BLaER1 (cell line): ENCODE measurements around the gene PDK1.
"Not testable (repeated sequence)": the region's sequence is repeated elsewhere in the genome, so short reads cannot be mapped to it uniquely, and the experiment has no call there.

Experiments
- H3K27ac ChIP-seq: shearing (Covaris generic); formaldehyde crosslinking; 2 replicates; pipeline ENCODE4 v1.8.1; 2022
- H3K27me3 ChIP-seq: shearing (Covaris generic); formaldehyde crosslinking; 2 replicates; pipeline ENCODE4 v1.8.1; 2022
- H3K36me3 ChIP-seq: shearing (Covaris generic); formaldehyde crosslinking; 2 replicates; pipeline ENCODE4 v1.8.1; 2022
- H3K4me1 ChIP-seq: shearing (Covaris generic); formaldehyde crosslinking; 2 replicates; pipeline ENCODE4 v1.8.1; 2022
- H3K4me2 ChIP-seq: shearing (Covaris generic); formaldehyde crosslinking; 2 replicates; pipeline ENCODE4 v1.8.1; 2022
- H3K4me3 ChIP-seq: shearing (Covaris generic); formaldehyde crosslinking; 2 replicates; pipeline ENCODE4 v1.8.1; 2022
- H3K9ac ChIP-seq: shearing (Covaris generic); formaldehyde crosslinking; 2 replicates; pipeline ENCODE4 v1.8.1; 2022
- H3K9me3 ChIP-seq: shearing (Covaris generic); formaldehyde crosslinking; 2 replicates; pipeline ENCODE4 v1.8.1; 2022
- H4K20me1 ChIP-seq: shearing (Covaris generic); formaldehyde crosslinking; 2 replicates; pipeline ENCODE4 v1.8.1; 2022
- Cebpa-rat ChIP-seq: shearing (Covaris generic); IDR thresholded peaks from 2 replicates; pipeline ENCODE4 v1.8.1; 2022

PDK1 gene

DNA sequence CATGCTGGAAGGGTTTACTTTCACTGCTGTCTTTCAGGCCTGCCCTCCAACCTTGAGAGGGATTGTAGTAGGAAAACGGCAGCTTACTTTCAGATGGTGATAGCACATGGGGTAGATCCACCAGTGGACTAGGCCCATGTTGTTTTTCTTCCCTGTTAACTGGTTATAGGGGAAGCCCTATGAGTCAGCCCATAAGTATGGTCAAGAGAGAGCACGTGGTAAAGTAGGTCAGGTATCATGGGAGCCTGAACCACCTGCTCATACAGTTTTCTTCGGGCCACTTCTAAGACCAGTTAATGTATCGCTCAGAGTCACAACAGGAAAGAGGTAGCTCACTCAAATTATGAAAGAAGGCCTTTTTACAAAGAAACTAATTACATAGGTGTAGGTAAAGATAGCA, 33.0 kb downstream of the PDK1 start:
- Histone ChIP-seq H3K27ac (no peak overlapping the region), H4K20me1 (peaks cover 2% of the 10 kb centered on the region; the same call in 1 of the 2 replicates), H3K4me1 (peaks cover 15% of the 10 kb centered on the region), H3K27me3 (no peaks in the 10 kb centered on the region), H3K36me3 (peaks cover 94% of the 10 kb centered on the region), H3K9ac (no peak overlapping the region), H3K4me3 (no peak overlapping the region), H3K4me2 (no peak overlapping the region), H3K9me3 (peaks cover 45% of the 10 kb centered on the region)
- no peak for TF ChIP-seq Cebpa-rat

DNA sequence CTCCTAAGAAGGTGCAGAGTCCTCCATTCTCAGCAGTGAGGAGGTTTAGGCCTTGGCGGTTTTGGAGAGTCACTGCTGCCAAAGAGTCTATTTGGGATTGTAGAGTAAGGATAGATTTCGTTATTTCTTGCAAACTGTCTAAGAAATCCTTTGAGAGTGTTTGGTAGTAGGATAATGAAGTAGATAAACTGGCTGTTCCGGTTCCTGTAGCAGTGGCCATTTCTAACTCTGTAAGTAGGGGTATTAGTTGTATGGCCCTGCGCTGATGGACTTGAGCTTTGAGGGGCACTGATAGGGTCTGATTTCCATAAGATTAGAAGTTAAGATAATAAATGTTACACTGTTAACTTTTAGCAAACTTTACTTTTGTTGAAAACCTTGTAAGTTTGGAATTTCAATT, 35.5 kb downstream of the PDK1 start:
- H3K27ac ChIP-seq, H3K27me3 ChIP-seq, H3K4me3 ChIP-seq, H3K9ac ChIP-seq, H3K4me2 ChIP-seq, H4K20me1 ChIP-seq, H3K4me1 ChIP-seq: not testable (repeated sequence)
- H3K36me3 ChIP-seq: peaks cover 98% of the 10 kb centered on the region
- peaks cover 37% of the 10 kb centered on the region for H3K9me3 ChIP-seq

DNA sequence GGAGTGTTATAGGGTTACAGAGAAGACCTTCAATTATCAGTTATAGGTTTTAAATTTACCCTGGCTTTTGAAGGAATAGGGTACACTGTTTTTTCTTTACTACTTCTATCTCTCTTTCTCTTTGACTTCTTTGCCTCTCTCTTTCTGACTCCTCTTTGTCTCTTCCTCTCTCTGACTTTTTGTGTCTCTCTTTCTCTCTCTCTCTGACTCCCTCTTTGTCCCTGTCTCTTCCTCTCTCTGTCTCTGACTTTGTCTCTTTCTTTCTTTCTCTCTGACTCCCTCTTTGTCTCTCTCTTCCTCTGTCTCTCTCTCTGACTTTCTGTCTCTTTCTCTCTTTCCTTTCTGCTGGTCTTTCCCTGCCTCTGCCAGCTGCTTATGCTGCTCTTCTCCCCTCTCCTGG, 36.3 kb downstream of the PDK1 start:
- H3K27me3 ChIP-seq, H4K20me1 ChIP-seq, H3K9ac ChIP-seq, H3K4me2 ChIP-seq, H3K4me3 ChIP-seq, H3K4me1 ChIP-seq, H3K27ac ChIP-seq: not testable (repeated sequence)
- Histone ChIP-seq H3K9me3 (peaks cover 33% of the 10 kb centered on the region), H3K36me3 (peaks cover 98% of the 10 kb centered on the region)

DNA sequence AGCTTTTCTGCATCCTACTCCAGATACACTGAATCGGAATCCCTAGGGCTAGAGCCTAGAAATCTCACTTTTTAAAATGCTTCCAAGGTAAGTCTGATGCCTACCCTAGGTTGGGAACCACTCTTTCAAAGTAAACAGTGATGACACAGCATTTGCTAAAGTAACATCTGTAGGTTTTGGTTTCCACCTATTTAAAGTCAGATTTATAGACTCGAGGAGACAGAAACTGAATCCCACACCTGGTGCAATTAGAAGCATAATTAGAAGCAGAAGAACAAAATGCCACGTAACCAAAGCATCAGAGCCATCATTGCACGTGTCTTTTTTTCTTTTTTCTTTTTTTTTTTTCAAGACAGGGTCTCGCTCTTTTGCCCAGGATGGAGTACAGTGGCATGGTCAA, 40.9 kb downstream of the PDK1 start:
- Histone ChIP-seq H3K27me3 (no peaks in the 10 kb centered on the region), H3K9ac (no peak overlapping the region), H3K4me2 (no peak overlapping the region), H3K4me1 (no peaks in the 10 kb centered on the region), H4K20me1 (peaks cover 5% of the 10 kb centered on the region; the same call in 1 of the 2 replicates), H3K36me3 (peaks cover 86% of the 10 kb centered on the region), H3K4me3 (no peak overlapping the region), H3K9me3 (no peaks in the 10 kb centered on the region), H3K27ac (no peak overlapping the region)
- no peak for TF ChIP-seq Cebpa-rat

DNA sequence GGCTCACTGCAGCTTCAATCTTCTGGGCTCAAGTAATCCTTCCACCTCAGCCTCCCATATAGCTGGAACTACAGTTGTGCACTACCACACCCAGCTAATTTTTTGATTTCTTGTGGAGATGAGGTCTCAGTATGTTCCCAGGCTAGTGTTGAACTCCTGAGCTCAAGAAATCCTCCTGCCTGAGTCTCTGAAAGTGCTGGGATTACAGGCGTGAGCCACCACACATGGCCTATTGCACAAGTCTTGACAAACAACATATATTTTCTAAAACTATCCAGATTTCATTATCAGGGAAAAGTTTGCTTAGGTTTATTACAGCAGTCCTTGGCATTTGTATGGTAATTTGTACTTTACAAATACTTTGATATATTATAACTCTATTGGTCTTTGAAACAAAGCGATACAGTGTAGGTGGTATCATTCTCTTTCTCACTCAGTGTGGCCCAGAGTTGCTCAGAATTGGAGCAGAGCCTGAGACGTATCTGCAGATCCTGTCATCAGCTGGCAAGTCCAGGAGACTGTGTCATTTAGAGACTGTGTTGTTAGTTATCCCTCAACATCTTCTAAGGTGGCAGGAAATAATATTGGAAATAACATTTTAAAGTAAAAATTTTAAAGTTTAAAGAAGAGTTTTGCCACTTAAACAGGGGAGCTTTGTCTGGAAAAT, 41.4 kb downstream of the PDK1 start:
- H3K4me3 ChIP-seq: no peak overlapping the region
- peaks cover 5% of the 10 kb centered on the region; the same call in 1 of the 2 replicates for H4K20me1 ChIP-seq
- no peak for TF ChIP-seq Cebpa-rat
- no peak overlapping the region for H3K4me2 ChIP-seq
- no peak overlapping the region for H3K27ac ChIP-seq
- peaks cover 86% of the 10 kb centered on the region for H3K36me3 ChIP-seq
- H3K4me1 ChIP-seq: no peaks in the 10 kb centered on the region
- no peak overlapping the region for H3K9ac ChIP-seq
- H3K27me3 ChIP-seq: no peaks in the 10 kb centered on the region
- no peaks in the 10 kb centered on the region for H3K9me3 ChIP-seq

DNA sequence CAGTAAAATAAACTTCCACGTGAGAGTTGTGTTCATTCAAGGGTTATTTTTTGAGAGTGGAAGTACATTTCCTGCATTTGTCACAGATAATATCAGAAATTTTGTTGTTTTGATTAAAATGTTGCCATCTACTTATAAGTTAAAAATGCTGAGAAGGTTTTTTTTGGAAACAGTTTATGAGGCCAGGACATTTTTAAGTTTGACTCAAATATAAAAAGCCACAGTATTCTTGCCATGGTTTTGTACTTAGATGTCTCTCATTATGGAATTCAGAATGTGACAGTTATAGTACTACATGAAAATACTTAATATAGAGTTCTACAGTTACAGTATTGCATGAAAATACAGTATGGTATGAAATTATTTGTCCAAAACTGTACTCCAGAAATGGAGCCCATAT, 44.1 kb downstream of the PDK1 start:
- H3K27ac ChIP-seq: no peak overlapping the region
- H3K27me3 ChIP-seq: no peaks in the 10 kb centered on the region
- no peaks in the 10 kb centered on the region for H3K9me3 ChIP-seq
- no peak for TF ChIP-seq Cebpa-rat
- no peak overlapping the region for H3K4me2 ChIP-seq
- H3K9ac ChIP-seq: no peak overlapping the region
- no peak overlapping the region for H3K4me3 ChIP-seq
- no peaks in the 10 kb centered on the region for H4K20me1 ChIP-seq
- H3K4me1 ChIP-seq: no peaks in the 10 kb centered on the region
- H3K36me3 ChIP-seq: peaks cover 87% of the 10 kb centered on the region

DNA sequence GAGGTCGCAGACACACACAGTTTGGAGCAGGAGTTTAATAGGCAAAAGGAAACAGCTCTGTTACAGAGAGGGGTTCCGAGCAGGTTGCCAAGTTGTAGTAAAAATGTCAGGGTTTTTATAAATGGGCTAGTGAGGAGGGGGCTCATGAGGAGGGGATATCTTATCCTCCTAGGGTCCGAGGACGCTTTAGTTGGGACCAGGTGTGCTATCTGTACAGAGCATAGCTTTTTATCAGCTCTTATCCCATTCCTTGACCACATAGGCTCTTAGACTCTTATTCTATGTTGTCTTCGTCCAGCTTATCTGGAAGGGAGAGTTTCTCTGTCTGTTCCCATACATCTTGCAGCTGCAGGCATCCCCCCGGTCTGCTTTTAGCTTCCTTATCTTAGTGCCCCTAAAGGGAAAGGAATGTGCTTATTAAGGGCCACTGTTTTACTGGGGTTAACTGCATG, 44.7 kb downstream of the PDK1 start:
- Histone ChIP-seq H3K27me3 (no peaks in the 10 kb centered on the region), H4K20me1 (no peaks in the 10 kb centered on the region), H3K27ac (no peak overlapping the region), H3K9ac (no peak overlapping the region), H3K4me1 (no peaks in the 10 kb centered on the region), H3K4me3 (no peak overlapping the region), H3K9me3 (no peaks in the 10 kb centered on the region), H3K36me3 (peaks cover 87% of the 10 kb centered on the region), H3K4me2 (no peak overlapping the region)
- no peak for TF ChIP-seq Cebpa-rat

DNA sequence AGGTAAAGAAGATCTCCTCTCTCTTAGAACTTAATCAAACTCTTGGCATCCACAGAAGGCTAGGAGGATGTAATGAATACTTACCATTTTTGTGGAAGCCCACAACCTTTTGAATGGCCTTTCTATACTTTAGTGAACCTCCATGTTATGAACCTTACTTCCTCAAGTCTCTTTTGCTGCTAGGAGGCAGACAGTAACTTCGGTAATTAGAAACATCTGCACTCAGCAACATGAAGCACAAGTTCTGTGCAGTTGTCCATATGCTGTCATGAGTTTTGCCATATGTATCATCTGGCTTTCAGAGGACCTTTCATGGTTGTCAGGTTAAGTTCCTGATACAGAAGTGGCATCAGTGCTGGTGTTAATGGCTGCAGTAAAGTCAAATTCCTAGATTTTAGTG, 50.4 kb downstream of the PDK1 start:
- H3K36me3 ChIP-seq: peaks cover 91% of the 10 kb centered on the region
- H3K27me3 ChIP-seq: no peaks in the 10 kb centered on the region
- H3K4me1 ChIP-seq: no peaks in the 10 kb centered on the region
- H3K9me3 ChIP-seq: no peaks in the 10 kb centered on the region
- no peaks in the 10 kb centered on the region for H4K20me1 ChIP-seq
- no peak overlapping the region for H3K9ac ChIP-seq
- no peak overlapping the region for H3K27ac ChIP-seq
- H3K4me2 ChIP-seq: no peak overlapping the region
- TF ChIP-seq Cebpa-rat: no peak
- no peak overlapping the region for H3K4me3 ChIP-seq

DNA sequence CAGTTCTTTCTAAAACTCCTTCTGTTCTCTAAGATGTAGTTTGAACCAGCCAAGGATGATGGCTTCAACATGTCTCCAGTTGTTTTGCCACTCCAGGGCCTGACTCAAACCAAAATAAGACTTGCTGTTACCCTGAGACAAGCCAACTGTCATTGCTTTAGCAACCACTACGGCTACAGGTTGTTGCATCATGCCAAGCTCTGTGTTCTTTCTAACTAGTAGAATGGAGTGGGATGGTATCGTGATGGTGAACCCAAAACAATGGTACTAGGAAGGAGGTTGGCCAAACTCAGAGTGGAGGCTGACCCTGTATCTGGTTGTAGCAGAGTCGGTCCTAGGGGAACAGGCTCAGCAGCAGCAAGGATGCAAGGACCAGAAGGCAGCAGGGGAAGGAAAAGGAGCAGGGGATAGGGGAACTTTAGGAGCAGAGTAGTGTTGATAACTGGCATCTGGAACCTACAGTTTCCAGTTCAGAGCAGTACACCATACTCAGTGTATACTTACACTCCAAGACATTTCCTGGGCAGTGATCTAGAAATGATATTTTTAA, 51.6 kb downstream of the PDK1 start:
- H3K4me3 ChIP-seq: no peak overlapping the region
- peaks cover 80% of the 10 kb centered on the region for H3K36me3 ChIP-seq
- H3K4me1 ChIP-seq: no peaks in the 10 kb centered on the region
- TF ChIP-seq Cebpa-rat: no peak
- H3K27me3 ChIP-seq: no peaks in the 10 kb centered on the region
- no peaks in the 10 kb centered on the region for H4K20me1 ChIP-seq
- no peak overlapping the region for H3K9ac ChIP-seq
- no peaks in the 10 kb centered on the region for H3K9me3 ChIP-seq
- no peak overlapping the region for H3K27ac ChIP-seq
- H3K4me2 ChIP-seq: no peak overlapping the region

DNA sequence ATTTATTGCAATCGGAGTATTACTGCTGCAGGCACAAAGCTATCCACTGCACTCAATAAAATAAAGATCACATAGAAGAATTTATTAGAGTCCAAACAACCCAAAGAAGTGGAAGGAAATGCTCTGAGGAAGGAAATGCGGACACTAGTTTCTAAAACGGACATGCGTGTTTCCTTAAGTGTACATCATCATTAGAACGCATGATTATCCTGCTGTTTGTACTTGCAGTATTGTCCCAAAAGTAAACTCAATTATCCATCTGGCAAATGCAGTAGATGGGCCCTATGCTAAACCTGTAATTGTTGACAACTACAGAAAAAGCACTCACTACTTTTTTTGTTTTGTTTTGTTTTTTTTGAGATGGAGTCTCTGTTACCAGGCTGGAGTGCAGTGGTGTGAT, 53.6 kb downstream of the PDK1 start:
- Histone ChIP-seq H3K4me2 (no peak overlapping the region), H3K9me3 (no peaks in the 10 kb centered on the region), H3K36me3 (peaks cover 80% of the 10 kb centered on the region), H3K4me1 (no peaks in the 10 kb centered on the region), H3K4me3 (no peak overlapping the region), H3K27me3 (no peaks in the 10 kb centered on the region), H3K9ac (no peak overlapping the region), H4K20me1 (no peaks in the 10 kb centered on the region), H3K27ac (no peak overlapping the region)
- TF ChIP-seq Cebpa-rat: no peak

DNA sequence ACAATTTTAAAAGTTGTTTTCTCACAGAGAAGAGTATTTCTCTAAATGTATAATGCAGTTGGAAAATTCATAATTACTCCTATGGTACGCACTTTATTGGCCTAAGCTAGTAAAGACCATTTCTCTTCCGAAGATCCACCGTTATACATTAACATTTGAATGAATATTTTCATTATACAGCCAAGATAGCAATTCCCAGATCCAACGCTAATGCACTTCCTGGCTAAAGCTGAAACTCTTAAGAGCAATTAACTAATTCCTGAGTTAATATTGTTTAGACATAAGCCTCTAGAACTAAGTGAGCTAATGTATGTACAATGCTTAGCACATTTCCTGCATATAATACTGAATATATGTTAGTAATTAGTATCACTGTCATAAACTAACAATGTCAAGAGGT, 56.2 kb downstream of the PDK1 start:
- Histone ChIP-seq H3K27me3 (no peaks in the 10 kb centered on the region), H3K4me3 (no peak overlapping the region), H4K20me1 (no peaks in the 10 kb centered on the region), H3K4me2 (no peak overlapping the region), H3K36me3 (peaks cover 66% of the 10 kb centered on the region), H3K9ac (no peak overlapping the region), H3K4me1 (no peaks in the 10 kb centered on the region), H3K27ac (no peak overlapping the region), H3K9me3 (no peaks in the 10 kb centered on the region)
- TF ChIP-seq Cebpa-rat: no peak
